ENCODE measurements around the gene TRIO. TPM values are rescaled to one million over a fixed set of nuclear protein-coding genes. Genes with fewer than 3 reads are reported as not detected.

The TRIO gene
- total and polyA plus RNA-seq, 2 of the 8 experiments (the other 6 are each of a cell fraction or from before 2014, with no cell fraction given): 35.1 to 69.1 TPM

GRCh38 chr5:14491015-14491915 is 348.1 kb downstream of the TRIO start (continued):
- TF ChIP-seq GTF2F1 (IDR thresholded peaks at IDR 0.05; ENCODE audit: borderline replicate concordance, low read depth, low read length) (no peak), CHD7 (IDR thresholded peaks at IDR 0.05; ENCODE audit: insufficient replicate concordance, low read length) (no peak), TBP (IDR thresholded peaks at IDR 0.05; ENCODE audit: low read depth, low read length) (no peak), TCF12 (IDR thresholded peaks at IDR 0.05; ENCODE audit: low read depth, low read length) (no peak)
